Heart left ventricle (tissue), 16 donors: Measurements from ENCODE around the gene VTCN1. TPM values are rescaled to one million over a fixed set of nuclear protein-coding genes. Genes with fewer than 3 reads are reported as not detected.
A peak's percentile ranks its signal among the peaks of the same experiment; 100 is the strongest.

ENCODE experiments used
- ATAC-seq, 4 donors: fragments of 200-7000 bp; cut with Tn5 transposase; one replicate each; pipeline ENCODE4 v1.9.1; 2020 to 2022; ENCODE audit warnings: moderate library complexity in 4 of 4, mild to moderate bottlenecking in 3 of 4, moderate number of reproducible peaks in 1 of 4
- DNase-seq, 5 donors: peaks; one replicate each; pipeline ENCODE4 v3.0.0-alpha.2; 2020
- H3K27ac ChIP-seq, 12 donors: fragments of 200-600 bp; sonication (generic) in 4 of 12; one replicate each; pipeline versions ENCODE4 v1.5.0 to v1.8.0; 2016 to 2022; ENCODE audit warnings: mild to moderate bottlenecking in 2 of 12
- H3K27me3 ChIP-seq, 9 donors: fragments of 200-600 bp; sonication (generic) in 2 of 9; one replicate each; pipeline versions ENCODE4 v1.5.1 to v1.8.0; 2016 to 2022; ENCODE audit warnings: mild to moderate bottlenecking in 3 of 9
- H3K36me3 ChIP-seq, 9 donors: fragments of 200-600 bp; sonication (generic) in 2 of 9; one replicate each; pipeline versions ENCODE4 v1.5.0 to v1.8.0; 2018 to 2022; ENCODE audit warnings: mild to moderate bottlenecking in 2 of 9
- H3K4me1 ChIP-seq, 12 donors: fragments of 200-600 bp; sonication (generic) in 4 of 12; one replicate each; pipeline versions ENCODE4 v1.5.0 to v1.8.0; 2016 to 2022; ENCODE audit warnings: mild to moderate bottlenecking in 3 of 12
- H3K4me3 ChIP-seq, 12 donors: fragments of 200-600 bp; sonication (generic) in 4 of 12; one replicate each; pipeline versions ENCODE4 v1.5.0 to v1.8.0; 2017 to 2022; ENCODE audit warnings: mild to moderate bottlenecking in 9 of 12, moderate library complexity in 4 of 12
- H3K9me3 ChIP-seq, 12 donors: fragments of 200-600 bp; sonication (generic) in 4 of 12; one replicate each; pipeline versions ENCODE4 v1.5.0 to v1.8.0; 2016 to 2022; ENCODE audit warnings: mild to moderate bottlenecking in 1 of 12
- POLR2A ChIP-seq, 2 donors: fragments of 450-650 bp; IDR thresholded peaks; one replicate each; pipeline ENCODE4 v1.6.1; 2017; ENCODE audit warnings: antibody characterized with exemption in 2 of 2, mild to moderate bottlenecking in 2 of 2, moderate library complexity in 2 of 2
- WGBS, 4 donors: extraction: QIAGEN DNeasy Blood & Tissue Kit in 2 of 4; methylation state at CpG; one replicate each; pipeline versions ENCODE4 v1.1.5 to v1.1.7; 2013 to 2018; 5-methylcytosine and 5-hydroxymethylcytosine counted together
- intact Hi-C, 10 donors: fragments of 100-400 bp; cut with DNase I; formaldehyde crosslinking; loops; one replicate each; pipeline versions ENCODE4 v1.11.1 to v1.14.2; 2022
- polyA plus RNA-seq, 2 donors: library from polyadenylated mRNA; stranded (reverse); fragments of 200-250 nt; gene quantifications; one replicate each; pipeline ENCODE4 v1.2.3, GENCODE V29; 2013
- total RNA-seq, 9 donors: library from RNA; depleted of rRNA in 2 of 9; stranded (reverse); fragments of >200 nt in 2 of 9; fragmentation: NEBNext Ultra II Directional in 3 of 9; extraction: Animal tissue kit (Norgen Biotek cat#: 25700) in 3 of 9; gene quantifications; one replicate each; pipeline versions ENCODE4 v1.1.0 to v1.2.4, GENCODE V29; 2016 to 2023
- TF ChIP-seq, protein P1 (sequence below), 12 donors: fragments of 200-600 bp; sonication (generic) in 4 of 12; IDR thresholded peaks; one replicate each; pipeline versions ENCODE4 v1.5.0 to v1.8.0; 2018 to 2022; ENCODE audit warnings: antibody characterized with exemption in 12 of 12, mild to moderate bottlenecking in 5 of 12
- donor health status: ischemic (EF 13 %, LVEDD 7.1; RV severe dilation, severe dysfunction).
- donor health status: healthy with polysubstance abuse.
- donor health status: DM: no; HTN: yes; CAD: no.
- donor health status: DM: no; HTN: no; CAD: no.
- donor health status: ischemic (EF 25% LVEDD 6.9; RV normal size, moderate dysfunction).
- donor health status: ischemic (EF 25% LVEDD 5.7; RV mildly dilated, moderate dysfunction).
- donor health status: healthy.
- donor health status: DM: yes; HTN: yes; CAD: no.
- donor health status: ischemic (EF 35%, LVEDD 5.7; RV mildly dilated, moderate dysfunction).
- donor health status: nonischemic (EF 11% LVEDD 7.7; RV severe dilation, severe dysfunction).
- donor health status: DM: yes; HTN: yes; CAD: no.
- donor health status: PGD.
- donor health status: ischemic (EF 29% LVEDD 5.4; RV normal size, mild dysfunction).
- donor health status: nonischemic (EF 23%, LVEDD 6.1; RV moderate dilation, normal function).

VTCN1 gene
- total and polyA plus RNA-seq, 11 donors: 0.09 to 0.16 TPM; not detected in 9

DNA sequence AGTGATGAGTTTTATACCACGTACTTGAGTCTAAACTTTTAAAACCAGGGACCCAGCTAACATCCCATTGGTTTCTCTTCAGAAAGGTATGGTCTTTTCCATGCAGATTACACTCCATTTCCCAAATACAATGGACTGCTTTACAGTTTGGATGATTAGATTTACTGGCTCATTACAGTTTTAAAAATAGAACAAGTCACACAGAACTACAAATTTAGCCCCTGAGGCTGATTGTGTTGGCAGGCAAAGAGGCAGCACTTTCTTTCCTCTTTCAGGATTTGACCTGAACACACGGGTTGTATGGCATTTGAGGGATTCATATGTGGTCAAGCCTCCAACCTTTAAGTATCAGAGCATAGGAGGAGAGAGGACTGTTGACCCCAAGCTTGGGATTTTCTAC lies 21.8 kb upstream of the VTCN1 start:
- H3K9me3 ChIP-seq: no peaks in the 10 kb centered on the region
- peak overlapping the region; percentile 39 to 91 (median 71) for H3K27ac ChIP-seq
- no peak overlapping the region for H3K4me3 ChIP-seq
- ATAC-seq: peak; percentile 61 to 80 (median 76)
- intact Hi-C loops: loop anchor here in 2 of 10 donors (5.0 to 10.0 kb wide), 2 partner anchors 108 to 110 kb away; partner anchors contain the start of gene TRIM45 (in 2 of the 2)
- WGBS, 4 donors: 44 to 58% (median 48%) methylated on average over 2 of the region's 2 CpGs
- peaks cover 0 to 26% (median 11%) of the 10 kb centered on the region in 12 donors for H3K4me1 ChIP-seq
- no peaks in the 10 kb centered on the region for H3K36me3 ChIP-seq
- no peaks in the 10 kb centered on the region for H3K27me3 ChIP-seq
- DNase-seq: peak in 1 of 5 donors; percentile 13
- TF ChIP-seq POLR2A (IDR thresholded peaks at IDR 0.05): no peak
- TF ChIP-seq, protein P1, sequence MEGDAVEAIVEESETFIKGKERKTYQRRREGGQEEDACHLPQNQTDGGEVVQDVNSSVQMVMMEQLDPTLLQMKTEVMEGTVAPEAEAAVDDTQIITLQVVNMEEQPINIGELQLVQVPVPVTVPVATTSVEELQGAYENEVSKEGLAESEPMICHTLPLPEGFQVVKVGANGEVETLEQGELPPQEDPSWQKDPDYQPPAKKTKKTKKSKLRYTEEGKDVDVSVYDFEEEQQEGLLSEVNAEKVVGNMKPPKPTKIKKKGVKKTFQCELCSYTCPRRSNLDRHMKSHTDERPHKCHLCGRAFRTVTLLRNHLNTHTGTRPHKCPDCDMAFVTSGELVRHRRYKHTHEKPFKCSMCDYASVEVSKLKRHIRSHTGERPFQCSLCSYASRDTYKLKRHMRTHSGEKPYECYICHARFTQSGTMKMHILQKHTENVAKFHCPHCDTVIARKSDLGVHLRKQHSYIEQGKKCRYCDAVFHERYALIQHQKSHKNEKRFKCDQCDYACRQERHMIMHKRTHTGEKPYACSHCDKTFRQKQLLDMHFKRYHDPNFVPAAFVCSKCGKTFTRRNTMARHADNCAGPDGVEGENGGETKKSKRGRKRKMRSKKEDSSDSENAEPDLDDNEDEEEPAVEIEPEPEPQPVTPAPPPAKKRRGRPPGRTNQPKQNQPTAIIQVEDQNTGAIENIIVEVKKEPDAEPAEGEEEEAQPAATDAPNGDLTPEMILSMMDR (IDR thresholded peaks at IDR 0.05): no peak

DNA sequence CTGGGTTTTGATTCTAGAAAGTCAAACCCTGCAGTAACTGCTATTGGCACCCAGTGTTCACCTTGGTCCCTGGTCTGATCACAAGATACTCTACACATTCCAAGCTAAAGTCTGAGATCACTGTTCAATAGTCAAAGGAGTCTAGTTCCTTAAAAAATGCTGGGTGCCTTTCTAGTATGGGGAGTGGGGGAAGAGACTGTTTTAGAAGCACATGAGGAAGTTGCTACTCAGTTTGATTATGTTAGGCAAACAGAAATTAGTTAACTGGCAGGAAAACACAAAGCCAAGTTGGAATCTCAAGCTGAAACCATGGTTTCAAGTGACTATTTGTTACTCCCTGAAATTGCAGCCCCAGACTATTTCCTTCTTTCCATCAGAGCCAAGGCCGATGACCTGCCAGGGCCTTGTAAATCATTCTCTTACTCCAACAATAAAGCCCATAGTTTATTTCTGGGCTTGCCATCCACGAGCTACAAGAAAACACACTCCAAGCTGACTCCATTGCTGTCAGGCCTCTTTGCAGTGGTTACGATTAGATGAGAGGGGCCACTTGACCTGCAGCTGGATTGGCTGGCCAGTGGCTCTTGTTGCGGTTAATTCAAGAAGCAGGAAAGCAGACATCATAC lies 21.1 kb upstream of the VTCN1 start:
- Histone ChIP-seq H3K27me3 (no peaks in the 10 kb centered on the region), H3K4me1 (peaks cover 0 to 21% (median 9%) of the 10 kb centered on the region in 12 donors), H3K36me3 (no peaks in the 10 kb centered on the region), H3K4me3 (no peak overlapping the region), H3K27ac (peak overlapping the region; percentile 24 to 91 (median 71)), H3K9me3 (no peaks in the 10 kb centered on the region)
- intact Hi-C loops: loop anchor here in 2 of 10 donors (5.0 to 10.0 kb wide), 2 partner anchors 107 to 110 kb away; partner anchors contain the start of gene TRIM45 (in 2 of the 2)
- TF ChIP-seq, protein P1 (IDR thresholded peaks at IDR 0.05): no peak
- TF ChIP-seq POLR2A (IDR thresholded peaks at IDR 0.05): no peak
- WGBS, 4 donors: 31 to 61% (median 51%) methylated on average over 3 to 4 of the region's 4 CpGs
- ATAC-seq: peak in 3 of 4 donors; percentile 8 to 37 (median 18)
- no peak for DNase-seq

DNA sequence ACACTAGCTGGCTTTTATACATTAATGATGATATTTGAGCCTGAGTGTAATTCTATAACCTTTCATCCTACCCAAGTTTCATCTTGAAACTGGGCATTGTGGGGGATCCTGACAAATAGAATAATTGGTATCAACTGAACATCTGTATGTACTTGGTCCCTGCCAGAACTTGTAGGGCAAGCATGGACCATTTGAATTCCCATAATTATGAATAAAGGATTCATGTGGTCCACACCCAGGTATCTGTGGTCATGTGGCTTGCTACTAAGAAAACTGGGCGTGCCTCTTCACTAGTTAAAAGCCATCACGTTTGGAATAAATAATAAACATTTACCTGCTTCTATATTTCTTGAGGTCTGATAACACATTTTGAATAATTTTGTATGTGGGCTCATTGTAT lies 20.6 kb upstream of the VTCN1 start:
- Histone ChIP-seq H3K27me3 (no peaks in the 10 kb centered on the region), H3K4me3 (no peak overlapping the region), H3K4me1 (peaks cover 0 to 21% (median 9%) of the 10 kb centered on the region in 12 donors), H3K27ac (peak overlapping the region in 1 of 12 donors; percentile 69), H3K9me3 (no peaks in the 10 kb centered on the region), H3K36me3 (no peaks in the 10 kb centered on the region)
- intact Hi-C loops: loop anchor here in 2 of 10 donors (5.0 to 10.0 kb wide), 2 partner anchors 107 to 109 kb away; partner anchors contain the start of gene TRIM45 (in 2 of the 2)
- TF ChIP-seq POLR2A (IDR thresholded peaks at IDR 0.05): no peak
- TF ChIP-seq, protein P1 (IDR thresholded peaks at IDR 0.05): no peak
- ATAC-seq: no peak
- no peak for DNase-seq
- WGBS, 4 donors: 43 to 48% (median 46%) methylated on average over 2 of the region's 2 CpGs

DNA sequence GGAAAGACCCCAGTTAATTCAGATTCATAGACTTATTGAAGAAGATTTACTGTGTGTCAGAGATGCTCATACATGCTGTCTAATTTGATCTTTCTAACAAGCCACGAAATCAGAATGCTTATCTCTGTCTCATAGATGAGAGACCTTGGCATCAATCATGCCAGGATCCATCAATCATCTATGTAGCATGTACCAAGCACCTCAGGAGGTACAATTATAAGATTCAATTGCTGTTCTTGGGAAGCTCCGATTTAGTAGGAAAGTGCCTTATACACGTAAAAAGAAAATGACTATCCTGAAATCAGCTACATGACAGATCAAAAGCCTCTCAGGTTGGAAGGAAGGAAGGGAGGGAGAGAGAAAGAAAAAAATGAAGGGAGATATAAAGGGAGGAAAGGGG lies 18.5 kb upstream of the VTCN1 start:
- TF ChIP-seq, protein P1 (IDR thresholded peaks at IDR 0.05): no peak
- TF ChIP-seq POLR2A (IDR thresholded peaks at IDR 0.05): no peak

More for the DNA sequence above, 18.5 kb upstream of the VTCN1 start:
- H3K27me3 ChIP-seq: no peaks in the 10 kb centered on the region
- H3K27ac ChIP-seq: no peak overlapping the region
- H3K9me3 ChIP-seq: no peaks in the 10 kb centered on the region
- WGBS, 4 donors: 75 to 88% (median 84%) methylated on average over 3 of the region's 3 CpGs
- no peak overlapping the region for H3K4me3 ChIP-seq
- H3K36me3 ChIP-seq: no peaks in the 10 kb centered on the region
- DNase-seq: no peak
- intact Hi-C loops: no loop called here
- peaks cover 0 to 21% (median 9%) of the 10 kb centered on the region in 12 donors for H3K4me1 ChIP-seq
- ATAC-seq: no peak
